ENCODE results near the gene ACOT7.

The ACOT7 gene

GRCh38 chr1:6336776-6337622 lies 56.6 kb downstream of the ACOT7 start:
- TF ChIP-seq CTCF (IDR thresholded peaks at IDR 0.05) = no peak

GRCh38 chr1:6334261-6334993 lies 59.1 kb downstream of the ACOT7 start:
- no peak for TF ChIP-seq CTCF (IDR thresholded peaks at IDR 0.05)

- no peak for TF ChIP-seq CTCF (IDR thresholded peaks at IDR 0.05)
Measured at GRCh38 chr1:6332821-6333220, 60.7 kb downstream of the ACOT7 start.

DNA sequence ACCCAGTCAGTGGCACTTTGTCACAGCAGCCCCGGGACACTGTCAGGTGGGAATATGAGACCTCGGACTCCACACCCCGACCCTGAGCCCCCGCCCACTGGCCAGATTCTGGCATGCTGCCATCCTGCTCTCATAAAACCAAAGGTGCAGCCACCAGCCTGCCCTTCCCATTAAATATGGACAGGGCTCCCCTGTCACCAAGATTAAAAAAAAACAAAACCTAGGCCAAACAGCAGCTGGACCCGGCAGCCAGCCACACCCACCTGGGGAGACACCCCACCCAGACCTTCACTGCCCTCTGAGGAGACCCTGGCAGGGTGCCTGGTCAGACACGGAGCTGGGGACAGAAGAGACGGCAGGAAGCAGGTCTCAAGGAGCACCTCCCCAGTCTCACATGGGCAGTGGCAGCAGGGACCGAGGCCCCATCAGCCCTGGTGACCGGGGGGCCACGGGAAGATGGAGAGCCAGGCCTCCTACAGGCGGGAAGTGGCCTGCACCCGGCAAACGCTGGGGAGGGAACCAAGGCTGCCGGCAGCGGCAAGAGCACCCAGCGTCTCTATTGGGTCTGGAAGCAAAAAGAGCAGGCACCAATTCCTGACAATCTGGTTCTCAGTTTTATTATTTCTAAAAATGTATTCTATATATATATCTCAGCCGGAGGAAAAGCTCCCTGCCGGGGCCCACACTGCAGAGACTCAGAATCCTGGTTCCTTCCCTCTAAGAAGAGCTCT lies 61.9 kb downstream of the ACOT7 start:
- TF ChIP-seq CTCF (IDR thresholded peaks at IDR 0.05) = no peak

- TF ChIP-seq CTCF (IDR thresholded peaks at IDR 0.05) = no peak
Measured at GRCh38 chr1:6330410-6330911, 63.1 kb downstream of the ACOT7 start.

DNA sequence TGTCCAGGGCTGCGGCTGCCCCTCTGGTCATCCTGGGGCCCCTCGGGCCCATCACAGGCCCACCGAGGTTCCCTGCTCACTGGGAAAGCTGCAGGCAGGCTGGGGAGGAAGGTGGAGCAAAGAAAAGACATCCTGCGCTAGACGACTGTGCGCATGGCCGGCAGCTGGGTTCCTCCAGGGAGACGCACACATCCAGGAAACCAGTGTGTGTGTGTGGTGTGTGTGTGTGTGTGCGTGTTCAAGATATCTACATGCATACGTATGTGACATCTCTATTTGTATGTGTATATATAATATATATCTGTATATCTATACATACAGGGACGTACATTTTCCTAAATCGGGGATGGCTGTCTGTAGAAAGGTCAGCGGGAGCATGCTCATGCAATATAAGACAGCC lies 63.7 kb downstream of the ACOT7 start:
- no peak for TF ChIP-seq CTCF (IDR thresholded peaks at IDR 0.05)

GRCh38 chr1:6329396-6329795 lies 64.2 kb downstream of the ACOT7 start:
- no peak for TF ChIP-seq CTCF (IDR thresholded peaks at IDR 0.05)
